AG10803 (cell line): ENCODE measurements around the gene ANKRD33B.
A peak's percentile ranks its signal among the peaks of the same experiment; 100 is the strongest.

ENCODE experiments used
- DNase-seq: peaks from one replicate; pipeline ENCODE4 v3.0.0; 2010; ENCODE audit warnings: low read depth
- H3K4me3 ChIP-seq: 2 replicates; pipeline ENCODE4 v1.5.1; 2011; ENCODE audit warnings: mild to moderate bottlenecking, low read length, control low read depth
- TF ChIP-seq, protein P1 (sequence below): conservative IDR thresholded peaks from 2 replicates; pipeline ENCODE4 v1.5.1; 2011; ENCODE audit warnings: mild to moderate bottlenecking, low read length, control low read depth, inconsistent platforms

Gene ANKRD33B

DNA sequence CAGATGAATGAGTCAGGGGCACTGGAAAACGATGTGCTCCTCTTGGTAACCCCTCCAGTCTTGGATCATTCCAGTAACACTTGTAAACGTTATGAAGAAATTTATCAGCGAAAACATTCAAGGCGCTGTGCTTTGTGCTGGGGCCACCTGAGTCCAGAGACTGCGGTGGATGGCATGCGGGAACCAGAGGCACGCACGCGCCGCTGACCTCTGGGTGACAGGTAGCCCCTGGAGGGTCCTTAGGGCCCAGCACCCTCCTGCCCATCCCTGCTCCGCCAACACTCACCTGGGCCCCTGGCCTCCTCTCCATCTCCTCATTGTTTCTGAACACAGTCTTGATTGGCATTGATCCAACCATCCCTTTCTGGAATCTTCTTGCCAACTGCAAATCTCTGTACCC is 110.2 kb downstream of the ANKRD33B start:
- DNase-seq = no peak
- TF ChIP-seq, protein P1, sequence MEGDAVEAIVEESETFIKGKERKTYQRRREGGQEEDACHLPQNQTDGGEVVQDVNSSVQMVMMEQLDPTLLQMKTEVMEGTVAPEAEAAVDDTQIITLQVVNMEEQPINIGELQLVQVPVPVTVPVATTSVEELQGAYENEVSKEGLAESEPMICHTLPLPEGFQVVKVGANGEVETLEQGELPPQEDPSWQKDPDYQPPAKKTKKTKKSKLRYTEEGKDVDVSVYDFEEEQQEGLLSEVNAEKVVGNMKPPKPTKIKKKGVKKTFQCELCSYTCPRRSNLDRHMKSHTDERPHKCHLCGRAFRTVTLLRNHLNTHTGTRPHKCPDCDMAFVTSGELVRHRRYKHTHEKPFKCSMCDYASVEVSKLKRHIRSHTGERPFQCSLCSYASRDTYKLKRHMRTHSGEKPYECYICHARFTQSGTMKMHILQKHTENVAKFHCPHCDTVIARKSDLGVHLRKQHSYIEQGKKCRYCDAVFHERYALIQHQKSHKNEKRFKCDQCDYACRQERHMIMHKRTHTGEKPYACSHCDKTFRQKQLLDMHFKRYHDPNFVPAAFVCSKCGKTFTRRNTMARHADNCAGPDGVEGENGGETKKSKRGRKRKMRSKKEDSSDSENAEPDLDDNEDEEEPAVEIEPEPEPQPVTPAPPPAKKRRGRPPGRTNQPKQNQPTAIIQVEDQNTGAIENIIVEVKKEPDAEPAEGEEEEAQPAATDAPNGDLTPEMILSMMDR = no peak
- no peak overlapping the region for H3K4me3 ChIP-seq

DNA sequence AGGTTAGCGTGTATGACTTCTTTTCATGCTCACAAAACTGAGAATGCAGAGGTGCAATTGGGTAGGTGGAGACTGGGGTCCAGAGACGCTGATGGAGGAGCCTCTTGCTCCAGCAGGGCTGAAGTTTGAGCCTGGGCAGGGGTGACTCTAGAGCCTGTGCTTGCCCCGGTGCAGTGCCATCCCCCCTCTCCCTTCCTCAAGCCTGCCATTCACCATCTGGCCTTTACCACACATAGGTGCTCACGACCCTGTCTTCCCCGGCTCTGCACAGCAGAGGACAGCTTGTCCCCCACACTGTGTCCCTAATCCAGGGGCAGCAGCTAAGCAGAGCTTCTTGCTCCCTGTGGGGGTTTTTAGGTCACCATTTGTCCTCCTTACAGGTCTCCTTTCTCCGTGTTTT is 110.7 kb downstream of the ANKRD33B start:
- H3K4me3 ChIP-seq = no peak overlapping the region
- TF ChIP-seq, protein P1 = no peak
- DNase-seq = no peak

DNA sequence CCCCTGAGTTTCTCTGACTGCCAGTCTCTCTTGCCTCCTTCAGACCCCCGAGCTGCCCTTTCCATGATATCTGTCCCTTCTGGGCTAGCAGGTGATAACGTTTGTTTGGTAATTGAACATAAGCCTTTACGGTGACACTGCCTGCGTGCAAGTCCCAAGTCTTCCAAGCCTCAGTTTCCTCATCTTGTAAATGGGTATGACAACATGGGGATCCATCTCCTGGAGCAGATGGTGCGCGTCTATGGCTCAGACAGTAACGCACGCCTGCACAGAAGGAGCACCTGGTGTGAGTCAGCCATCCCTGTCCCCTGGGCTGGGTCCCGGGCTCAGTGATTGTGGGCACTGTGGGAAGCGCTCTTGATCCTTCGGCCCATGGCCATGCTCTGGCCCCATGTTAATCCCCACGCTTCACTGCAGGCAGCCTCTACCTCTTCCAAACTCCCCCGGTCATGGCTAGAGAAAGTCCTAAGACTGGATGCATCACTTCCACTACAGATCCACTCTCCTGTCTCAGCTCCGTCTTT is 111.4 kb downstream of the ANKRD33B start:
- TF ChIP-seq, protein P1 = no peak
- no peak overlapping the region for H3K4me3 ChIP-seq
- no peak for DNase-seq

DNA sequence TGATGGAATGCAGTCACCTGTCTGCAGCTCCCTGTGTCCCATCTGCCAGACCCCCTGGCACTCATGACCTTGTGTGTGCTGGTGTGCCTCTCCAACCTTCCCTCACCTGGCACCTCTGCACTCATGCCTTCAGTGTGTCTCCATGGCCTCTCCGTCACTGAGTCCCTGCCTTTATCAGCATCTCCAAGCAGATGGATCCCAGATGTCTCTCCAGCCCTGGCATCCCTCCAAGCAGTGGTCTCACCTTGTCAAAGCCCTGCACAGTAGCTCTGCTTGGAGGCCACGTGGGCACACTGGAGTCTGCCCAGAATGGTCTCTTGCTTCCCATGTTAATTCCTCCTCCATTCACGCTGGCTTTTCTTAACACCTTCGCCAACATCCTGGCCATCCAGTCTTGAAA is 112.4 kb downstream of the ANKRD33B start:
- H3K4me3 ChIP-seq = no peak overlapping the region
- TF ChIP-seq, protein P1 = no peak
- DNase-seq = no peak

DNA sequence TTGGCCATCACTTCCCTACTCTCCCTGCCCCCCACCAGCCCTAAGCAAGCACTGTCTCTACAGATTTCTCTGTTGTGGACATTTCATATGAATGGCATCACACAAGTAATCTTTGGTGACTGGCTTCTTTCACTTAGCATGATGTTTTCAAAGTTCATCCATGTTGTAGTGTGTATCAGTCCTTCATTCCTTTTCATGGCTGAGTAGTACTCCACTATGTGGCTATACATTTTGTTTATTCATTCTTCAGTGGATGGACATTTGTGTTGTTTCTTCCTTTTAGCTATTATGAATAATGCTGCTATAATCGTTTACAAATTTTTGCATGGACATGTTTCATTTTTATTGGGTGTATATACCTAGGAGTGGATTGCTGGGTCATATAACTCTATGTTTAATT is 113.1 kb downstream of the ANKRD33B start:
- no peak for DNase-seq
- H3K4me3 ChIP-seq = no peak overlapping the region

DNA sequence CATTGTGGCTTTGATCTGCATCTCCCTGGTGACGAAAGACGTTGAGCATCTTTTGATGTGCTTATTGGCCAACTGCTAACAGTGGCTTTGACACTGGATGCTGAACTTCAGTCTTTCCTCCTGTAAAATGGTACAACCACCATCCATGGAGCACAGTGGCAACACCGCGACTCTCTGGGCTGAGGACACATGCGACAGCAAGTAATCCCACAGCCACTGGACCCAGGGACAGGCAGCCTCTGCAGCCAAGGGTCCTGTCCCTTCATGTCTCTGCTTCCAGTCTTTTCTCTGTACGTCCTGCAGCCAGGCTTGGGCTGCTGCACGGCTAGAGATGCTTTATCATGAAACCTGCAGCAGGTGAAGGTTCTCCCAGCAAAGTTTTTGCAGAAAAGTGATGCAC is 113.7 kb downstream of the ANKRD33B start:
- no peak overlapping the region for H3K4me3 ChIP-seq
- DNase-seq = no peak
- TF ChIP-seq, protein P1 = no peak

More for the DNA sequence above, 113.1 kb downstream of the ANKRD33B start:
- TF ChIP-seq, protein P1 = no peak

DNA sequence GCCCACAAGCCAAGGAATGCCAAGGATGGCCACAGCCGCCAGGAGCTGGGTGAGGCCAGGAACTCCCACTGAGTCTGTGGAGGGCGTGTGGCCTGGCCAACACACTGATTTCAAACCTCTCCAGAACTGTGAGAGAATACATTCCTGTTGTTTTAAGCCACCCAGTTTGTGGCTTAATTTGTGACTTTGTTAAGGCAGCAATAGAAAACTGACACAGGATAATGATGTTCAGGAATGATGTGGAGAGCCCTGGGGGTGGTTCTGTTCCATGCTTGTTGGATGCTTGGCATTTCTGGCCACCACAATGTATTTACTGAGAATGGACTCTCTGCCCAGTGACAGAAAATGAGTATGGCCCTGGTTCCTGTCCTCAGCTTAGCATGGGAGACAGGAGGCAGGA is 114.4 kb downstream of the ANKRD33B start:
- TF ChIP-seq, protein P1 = no peak
- peak; percentile 83 for DNase-seq

More for the DNA sequence above, 114.4 kb downstream of the ANKRD33B start:
- no peak overlapping the region for H3K4me3 ChIP-seq
